HS-5 (cell line): Measurements from ENCODE around the gene MXRA8.

Experiments used
- DNase-seq: peaks from one replicate; pipeline ENCODE4 v3.0.0-alpha.2; 2012; ENCODE audit warnings: low read depth

The MXRA8 gene

GRCh38 chr1:1335792-1336248 lies 22.5 kb downstream of the MXRA8 start:
- no peak for DNase-seq

- DNase-seq: no peak
Observed at GRCh38 chr1:1335283-1335682, 23.1 kb downstream of the MXRA8 start.

GRCh38 chr1:1334835-1335234 lies 23.5 kb downstream of the MXRA8 start:
- DNase-seq: no peak

GRCh38 chr1:1333551-1334241 lies 24.7 kb downstream of the MXRA8 start:
- DNase-seq: no peak

DNA sequence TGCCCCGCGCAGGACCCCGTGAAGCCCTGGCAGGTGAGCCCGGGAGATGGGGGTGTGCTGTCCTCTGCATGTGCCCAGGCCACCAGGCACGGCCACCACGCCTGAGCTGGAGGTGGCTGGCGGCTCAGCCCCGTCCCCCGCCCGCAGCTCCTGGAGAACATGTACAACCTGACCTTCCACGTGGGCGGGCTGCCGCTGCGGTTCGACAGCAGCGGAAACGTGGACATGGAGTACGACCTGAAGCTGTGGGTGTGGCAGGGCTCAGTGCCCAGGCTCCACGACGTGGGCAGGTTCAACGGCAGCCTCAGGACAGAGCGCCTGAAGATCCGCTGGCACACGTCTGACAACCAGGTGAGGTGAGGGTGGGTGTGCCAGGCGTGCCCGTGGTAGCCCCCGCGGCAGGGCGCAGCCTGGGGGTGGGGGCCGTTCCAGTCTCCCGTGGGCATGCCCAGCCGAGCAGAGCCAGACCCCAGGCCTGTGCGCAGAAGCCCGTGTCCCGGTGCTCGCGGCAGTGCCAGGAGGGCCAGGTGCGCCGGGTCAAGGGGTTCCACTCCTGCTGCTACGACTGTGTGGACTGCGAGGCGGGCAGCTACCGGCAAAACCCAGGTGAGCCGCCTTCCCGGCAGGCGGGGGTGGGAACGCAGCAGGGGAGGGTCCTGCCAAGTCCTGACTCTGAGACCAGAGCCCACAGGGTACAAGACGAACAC lies 25.4 kb downstream of the MXRA8 start:
- DNase-seq: no peak

DNA sequence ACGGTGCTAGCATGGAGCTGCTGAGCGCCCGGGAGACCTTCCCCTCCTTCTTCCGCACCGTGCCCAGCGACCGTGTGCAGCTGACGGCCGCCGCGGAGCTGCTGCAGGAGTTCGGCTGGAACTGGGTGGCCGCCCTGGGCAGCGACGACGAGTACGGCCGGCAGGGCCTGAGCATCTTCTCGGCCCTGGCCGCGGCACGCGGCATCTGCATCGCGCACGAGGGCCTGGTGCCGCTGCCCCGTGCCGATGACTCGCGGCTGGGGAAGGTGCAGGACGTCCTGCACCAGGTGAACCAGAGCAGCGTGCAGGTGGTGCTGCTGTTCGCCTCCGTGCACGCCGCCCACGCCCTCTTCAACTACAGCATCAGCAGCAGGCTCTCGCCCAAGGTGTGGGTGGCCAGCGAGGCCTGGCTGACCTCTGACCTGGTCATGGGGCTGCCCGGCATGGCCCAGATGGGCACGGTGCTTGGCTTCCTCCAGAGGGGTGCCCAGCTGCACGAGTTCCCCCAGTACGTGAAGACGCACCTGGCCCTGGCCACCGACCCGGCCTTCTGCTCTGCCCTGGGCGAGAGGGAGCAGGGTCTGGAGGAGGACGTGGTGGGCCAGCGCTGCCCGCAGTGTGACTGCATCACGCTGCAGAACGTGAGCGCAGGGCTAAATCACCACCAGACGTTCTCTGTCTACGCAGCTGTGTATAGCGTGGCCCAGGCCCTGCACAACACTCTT lies 26.2 kb downstream of the MXRA8 start:
- no peak for DNase-seq

DNA sequence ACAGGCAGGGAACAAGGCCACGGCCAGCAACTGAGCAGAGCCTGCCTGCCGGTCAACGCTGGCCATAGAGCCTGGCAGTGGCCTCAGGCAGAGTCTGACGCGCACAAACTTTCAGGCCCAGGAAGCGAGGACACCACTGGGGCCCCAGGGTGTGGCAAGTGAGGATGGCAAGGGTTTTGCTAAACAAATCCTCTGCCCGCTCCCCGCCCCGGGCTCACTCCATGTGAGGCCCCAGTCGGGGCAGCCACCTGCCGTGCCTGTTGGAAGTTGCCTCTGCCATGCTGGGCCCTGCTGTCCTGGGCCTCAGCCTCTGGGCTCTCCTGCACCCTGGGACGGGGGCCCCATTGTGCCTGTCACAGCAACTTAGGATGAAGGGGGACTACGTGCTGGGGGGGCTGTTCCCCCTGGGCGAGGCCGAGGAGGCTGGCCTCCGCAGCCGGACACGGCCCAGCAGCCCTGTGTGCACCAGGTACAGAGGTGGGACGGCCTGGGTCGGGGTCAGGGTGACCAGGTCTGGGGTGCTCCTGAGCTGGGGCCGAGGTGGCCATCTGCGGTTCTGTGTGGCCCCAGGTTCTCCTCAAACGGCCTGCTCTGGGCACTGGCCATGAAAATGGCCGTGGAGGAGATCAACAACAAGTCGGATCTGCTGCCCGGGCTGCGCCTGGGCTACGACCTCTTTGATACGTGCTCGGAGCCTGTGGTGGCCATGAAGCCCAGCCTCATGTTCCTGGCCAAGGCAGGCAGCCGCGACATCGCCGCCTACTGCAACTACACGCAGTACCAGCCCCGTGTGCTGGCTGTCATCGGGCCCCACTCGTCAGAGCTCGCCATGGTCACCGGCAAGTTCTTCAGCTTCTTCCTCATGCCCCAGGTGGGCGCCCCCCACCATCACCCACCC lies 27.0 kb downstream of the MXRA8 start, which contains the start of gene TAS1R3:
TAS1R3 (plus strand) TSS at position 213 of the 898 bp plus-strand sequence; CDS start at position 279, 66 bp downstream.
- no peak for DNase-seq

DNA sequence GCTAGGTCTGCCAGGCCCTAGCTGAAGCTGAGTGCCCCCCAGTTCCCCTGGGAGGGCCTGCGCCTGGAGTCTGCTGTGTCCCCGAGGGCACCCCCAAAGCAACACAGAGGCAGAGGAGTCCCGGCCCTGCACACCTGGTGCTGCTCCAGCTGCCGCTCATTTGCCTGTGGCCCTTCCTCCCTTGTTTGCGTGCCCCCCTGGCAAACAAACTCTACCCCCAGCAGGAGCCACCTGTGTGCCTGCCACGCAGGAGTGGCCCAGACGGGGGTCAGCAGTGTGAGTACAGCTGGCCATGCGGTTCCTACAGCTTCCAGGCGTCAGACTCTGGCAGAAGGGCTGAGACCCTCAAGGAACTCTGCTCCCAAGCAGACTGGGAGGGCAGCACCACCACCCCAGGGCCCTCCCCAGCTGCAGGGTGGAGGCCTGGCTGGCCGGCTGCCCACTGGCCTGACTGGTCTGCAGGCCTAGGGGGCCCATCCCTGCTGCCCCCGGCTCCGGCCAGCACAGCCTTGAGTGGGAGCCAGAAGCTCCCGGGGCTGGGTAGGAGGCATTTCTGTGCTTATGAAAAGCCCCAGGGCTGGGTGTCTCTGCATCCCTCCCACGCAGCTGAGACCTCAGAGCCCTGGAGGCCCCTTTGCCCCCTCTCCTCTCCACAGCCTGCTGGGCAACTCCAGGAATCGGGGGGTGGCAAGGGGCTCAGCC lies 27.8 kb downstream of the MXRA8 start:
- DNase-seq: no peak

GRCh38 chr1:1329304-1330210 lies 28.8 kb downstream of the MXRA8 start:
- DNase-seq: no peak

DNA sequence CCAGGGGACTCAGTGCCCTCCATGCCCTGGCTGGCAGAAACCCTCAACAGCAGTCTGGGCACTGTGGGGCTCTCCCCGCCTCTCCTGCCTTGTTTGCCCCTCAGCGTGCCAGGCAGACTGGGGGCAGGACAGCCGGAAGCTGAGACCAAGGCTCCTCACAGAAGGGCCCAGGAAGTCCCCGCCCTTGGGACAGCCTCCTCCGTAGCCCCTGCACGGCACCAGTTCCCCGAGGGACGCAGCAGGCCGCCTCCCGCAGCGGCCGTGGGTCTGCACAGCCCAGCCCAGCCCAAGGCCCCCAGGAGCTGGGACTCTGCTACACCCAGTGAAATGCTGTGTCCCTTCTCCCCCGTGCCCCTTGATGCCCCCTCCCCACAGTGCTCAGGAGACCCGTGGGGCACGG lies 30.1 kb downstream of the MXRA8 start:
- DNase-seq: no peak

- no peak for DNase-seq
Observed at GRCh38 chr1:1327291-1327690, 31.1 kb downstream of the MXRA8 start.

- DNase-seq: no peak
Observed at GRCh38 chr1:1326075-1326605, 32.2 kb downstream of the MXRA8 start.

DNA sequence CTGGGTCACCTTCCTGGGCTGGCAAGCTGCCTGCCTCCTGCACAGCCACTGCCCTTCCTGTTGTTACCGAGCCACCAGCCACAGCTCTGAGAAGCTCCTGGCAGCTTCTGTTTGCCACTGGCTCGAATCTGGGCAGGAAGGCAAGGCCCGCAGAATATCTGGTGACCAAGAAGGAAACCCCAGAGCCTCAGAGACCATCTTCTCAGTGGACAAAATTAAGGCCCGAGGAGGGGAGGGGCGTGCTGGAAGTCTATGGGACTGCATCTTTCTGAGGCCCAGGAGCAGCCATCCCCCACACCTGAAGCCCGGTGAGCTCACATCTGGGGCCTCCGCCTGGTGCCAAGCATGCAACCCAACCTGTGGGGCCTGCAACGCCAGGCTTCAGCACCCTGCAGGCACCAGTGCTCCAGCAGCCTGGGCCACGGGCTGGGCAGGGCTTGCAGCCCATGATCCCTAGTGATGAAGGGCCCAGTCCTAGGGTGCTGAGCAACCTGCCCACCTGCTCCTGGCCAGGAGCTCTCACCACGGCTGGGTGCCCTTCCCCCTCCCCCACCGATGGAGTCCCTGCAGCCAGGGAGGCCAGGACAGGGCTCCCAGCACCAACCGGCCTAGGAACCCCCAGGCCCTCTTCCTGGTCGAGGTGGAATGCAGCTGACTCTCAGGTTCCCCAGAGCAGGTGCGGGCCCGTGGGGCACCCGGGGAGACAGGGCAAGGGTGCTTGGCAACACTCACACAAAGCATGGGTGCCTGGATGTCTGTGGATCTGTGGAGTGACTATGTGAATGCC lies 32.9 kb downstream of the MXRA8 start:
- no peak for DNase-seq

- DNase-seq: peak; percentile 60
Observed at GRCh38 chr1:1324524-1325287, 33.6 kb downstream of the MXRA8 start, which contains the start of the genes CPTP and INTS11. Gene CPTP (plus strand): TSS chr1:1324802. CDS start chr1:1326911, 2,109 bp downstream. Gene INTS11 (minus strand): TSS chr1:1324660. CDS start chr1:1324608, 52 bp downstream.

DNA sequence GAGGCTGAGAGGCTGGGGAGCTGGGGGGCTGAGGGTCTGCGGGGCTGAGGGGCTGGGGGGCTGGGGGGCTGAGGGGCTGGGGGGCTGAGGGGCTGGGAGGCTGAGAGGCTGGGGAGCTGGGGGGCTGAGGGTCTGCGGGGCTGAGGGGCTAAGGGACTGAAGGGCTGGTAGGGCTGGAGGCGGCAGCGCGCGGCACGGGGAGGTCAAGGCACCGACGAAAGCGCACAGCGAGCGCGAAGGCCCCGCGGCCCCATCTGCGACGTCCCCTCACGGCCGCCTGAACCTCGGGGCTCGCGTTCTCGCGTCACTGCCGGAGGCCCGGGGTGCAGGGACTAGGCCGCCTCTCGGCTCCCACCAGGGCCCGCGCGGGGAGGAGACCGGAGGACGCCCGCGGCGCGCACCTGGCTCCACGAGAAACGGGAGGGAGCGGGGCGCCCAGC lies 34.3 kb downstream of the MXRA8 start:
- DNase-seq: no peak

DNA sequence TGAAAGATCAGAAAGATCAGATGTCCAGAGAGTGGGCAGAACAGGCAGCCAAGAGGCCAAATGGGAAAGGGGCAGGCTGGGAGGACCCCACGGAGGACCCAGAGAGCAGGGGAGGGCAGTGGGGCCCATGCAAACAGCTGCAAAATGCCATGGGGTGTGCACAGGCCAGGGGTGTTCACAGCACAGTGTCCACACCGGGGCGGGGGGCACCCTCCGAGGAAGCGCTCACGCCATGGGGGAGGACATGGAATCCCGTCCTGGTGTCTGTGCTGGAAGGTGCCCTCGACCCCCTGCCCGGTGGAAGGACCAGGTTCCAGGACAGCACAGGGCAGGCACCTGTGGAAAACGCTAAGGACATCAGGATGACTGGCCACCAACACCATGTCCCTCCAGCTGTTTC lies 35.4 kb downstream of the MXRA8 start:
- no peak for DNase-seq

GRCh38 chr1:1322418-1322817 lies 35.9 kb downstream of the MXRA8 start:
- no peak for DNase-seq

DNA sequence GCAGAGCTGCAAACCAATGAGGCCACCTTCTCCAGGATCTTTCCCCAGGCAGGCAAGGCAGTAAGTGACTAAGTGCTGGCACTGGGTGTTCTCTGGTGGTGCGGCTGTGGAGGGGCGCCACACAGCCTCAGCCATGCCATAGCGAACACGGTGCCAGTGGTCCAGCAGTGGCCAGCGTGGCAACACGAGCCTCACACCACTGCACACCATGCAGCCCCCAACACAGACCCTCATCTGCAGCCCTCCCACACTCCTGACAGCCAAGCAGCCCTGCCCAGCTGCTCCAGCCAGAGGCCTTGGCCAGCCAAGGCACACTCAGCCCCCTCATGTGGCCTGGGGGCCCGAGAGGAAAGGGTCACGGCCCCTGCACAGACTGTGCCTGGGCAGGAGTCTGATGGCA lies 36.9 kb downstream of the MXRA8 start:
- no peak for DNase-seq
